ENCODE results near the gene GLG1.
"Not testable (repeated sequence)": the region's sequence is repeated elsewhere in the genome, so short reads cannot be mapped to it uniquely, and the experiment has no call there.

Gene GLG1

GRCh38 chr16:74573622-74574021, 33.3 kb downstream of the GLG1 start:
- DNase-seq: no peak

GRCh38 chr16:74570412-74571301, 36.3 kb downstream of the GLG1 start:
- no peak for DNase-seq

GRCh38 chr16:74568961-74569631, 37.8 kb downstream of the GLG1 start:
- no peak for DNase-seq

GRCh38 chr16:74567901-74568300, 39.0 kb downstream of the GLG1 start:
- DNase-seq: no peak

GRCh38 chr16:74565378-74565777, 41.5 kb downstream of the GLG1 start:
- DNase-seq: peak in 1 of 2 donors; percentile 20

GRCh38 chr16:74564451-74564984, 42.4 kb downstream of the GLG1 start:
- DNase-seq: no peak

GRCh38 chr16:74563828-74564263, 43.1 kb downstream of the GLG1 start:
- peak; percentile 89 to 98 for DNase-seq

GRCh38 chr16:74562117-74562516, 44.8 kb downstream of the GLG1 start:
- no peak for DNase-seq

- no peak for DNase-seq
Observed at GRCh38 chr16:74561626-74562025, 45.3 kb downstream of the GLG1 start.

- no peak for DNase-seq
Observed at GRCh38 chr16:74560912-74561311, 46.0 kb downstream of the GLG1 start.

- DNase-seq: no peak
Observed at GRCh38 chr16:74558873-74559272, 48.0 kb downstream of the GLG1 start.

- no peak for DNase-seq
Observed at GRCh38 chr16:74557275-74557674, 49.6 kb downstream of the GLG1 start.

GRCh38 chr16:74556375-74556922, 50.5 kb downstream of the GLG1 start:
- DNase-seq: no peak

GRCh38 chr16:74552357-74552756, 54.6 kb downstream of the GLG1 start:
- DNase-seq: peak in 1 of 2 donors; percentile 24

GRCh38 chr16:74550227-74551019, 56.5 kb downstream of the GLG1 start:
- DNase-seq: not testable (repeated sequence)

- DNase-seq: not testable (repeated sequence)
Observed at GRCh38 chr16:74546112-74546511, 60.8 kb downstream of the GLG1 start.

- not testable (repeated sequence) for DNase-seq
Observed at GRCh38 chr16:74542911-74543578, 63.9 kb downstream of the GLG1 start.

- DNase-seq: not testable (repeated sequence)
Observed at GRCh38 chr16:74540663-74541062, 66.3 kb downstream of the GLG1 start.

GRCh38 chr16:74538801-74539200, 68.1 kb downstream of the GLG1 start:
- not testable (repeated sequence) for DNase-seq

- not testable (repeated sequence) for DNase-seq
Observed at GRCh38 chr16:74537746-74538145, 69.2 kb downstream of the GLG1 start.

GRCh38 chr16:74534650-74535049, 72.3 kb downstream of the GLG1 start:
- not testable (repeated sequence) for DNase-seq

GRCh38 chr16:74524926-74525325, 82.0 kb downstream of the GLG1 start:
- no peak for DNase-seq

All from inflammatory macrophage treated with lipopolysaccharide for 1 hour (primary cell).